Ovary (tissue), 9 donors: ENCODE results near the gene DLG1. TPM values are rescaled to one million over a fixed set of nuclear protein-coding genes. Genes with fewer than 3 reads are reported as not detected.

ENCODE experiments used
- DNase-seq, 5 donors: peaks; one replicate each; pipeline ENCODE4 v3.0.0-alpha.2; 2019 to 2020
- H3K27ac ChIP-seq, 2 donors: fragments of 200-600 bp; one replicate each; pipeline versions ENCODE4 v1.5.1 to v1.8.0; 2019 to 2022
- H3K27me3 ChIP-seq: fragments of 200-600 bp; one replicate; pipeline ENCODE4 v1.8.0; 2022
- H3K36me3 ChIP-seq: fragments of 200-600 bp; sonication (generic); one replicate; pipeline ENCODE4 v1.5.1; 2019
- H3K4me1 ChIP-seq: one replicate; pipeline ENCODE4 v1.8.1; 2013; ENCODE audit warnings: mild to moderate bottlenecking, moderate library complexity; ENCODE audit not compliant: insufficient read depth
- H3K4me3 ChIP-seq: fragments of 200-600 bp; sonication (generic); one replicate; pipeline ENCODE4 v1.5.1; 2017
- H3K9me3 ChIP-seq, 2 donors: fragments of 200-600 bp in 1 of 2; sonication (generic) in 1 of 2; one replicate each; pipeline versions ENCODE4 v1.5.1 to v1.8.1; 2013 to 2019; ENCODE audit warnings: mild to moderate bottlenecking in 1 of 2, moderate library complexity in 1 of 2
- EP300 ChIP-seq: sonication (generic); formaldehyde crosslinking; IDR thresholded peaks from one replicate; pipeline ENCODE4 v1.6.1; 2017; ENCODE audit warnings: antibody characterized with exemption
- POLR2A ChIP-seq: fragments of 450-650 bp; IDR thresholded peaks from one replicate; pipeline ENCODE4 v1.6.1; 2017; ENCODE audit warnings: antibody characterized with exemption, mild to moderate bottlenecking, moderate library complexity
- WGBS, 3 donors: extraction: QIAGEN DNeasy Blood & Tissue Kit in 1 of 3; methylation state at CpG; one replicate each; pipeline versions ENCODE4 v1.1.5 to v1.1.7; 2013 to 2017; 5-methylcytosine and 5-hydroxymethylcytosine counted together
- intact Hi-C, 4 donors: fragments of 100-400 bp; cut with DNase I; formaldehyde crosslinking; loops; one replicate each; pipeline versions ENCODE4 v1.11.0 to v1.15.1; 2022 to 2023
- polyA plus RNA-seq, 2 donors: library from polyadenylated mRNA; stranded (reverse); fragments of 200-250 nt in 1 of 2; fragments of 350-450 nt in 1 of 2; fragmentation: Illumina TruSeq in 1 of 2; extraction: RNeasy Lipid Tissue Mini Kit (QIAGEN cat#74804) in 1 of 2; gene quantifications; one replicate each; pipeline ENCODE4 v1.2.3, GENCODE V29; 2013 to 2014
- total RNA-seq, 7 donors: library from RNA; depleted of rRNA in 2 of 7; stranded (reverse); fragments of >200 nt in 2 of 7; fragmentation: NEBNext Ultra II Directional in 3 of 7; extraction: Animal tissue kit (Norgen Biotek cat#: 25700) in 3 of 7; gene quantifications; one replicate each; pipeline versions ENCODE4 v1.1.0 to v1.2.4, GENCODE V29; 2016 to 2023
- TF ChIP-seq, protein P1 (sequence below), 3 donors: fragments of 450-650 bp in 2 of 3; fragments of 200-600 bp in 1 of 3; IDR thresholded peaks; one replicate each; pipeline versions ENCODE4 v1.5.1 to v1.8.0; 2016 to 2022; ENCODE audit warnings: antibody characterized with exemption in 3 of 3, mild to moderate bottlenecking in 1 of 3
- donor health status: DM: no; HTN: no; CAD: no; lungs with moderate emphysema.
- donor health status: DM: no; HTN: no; CAD: no.
- donor health status: Bipolar disorder and iron deficiency.
- donor health status: DM: yes; HTN: yes; CAD: no.
- donor health status: DM: no; HTN: no; CAD: no.
- donor health status: DM: yes; HTN: yes; CAD: no.

DLG1 gene
- total and polyA plus RNA-seq, 9 donors: 20.5 to 99.1 (median 62.5) TPM

DNA sequence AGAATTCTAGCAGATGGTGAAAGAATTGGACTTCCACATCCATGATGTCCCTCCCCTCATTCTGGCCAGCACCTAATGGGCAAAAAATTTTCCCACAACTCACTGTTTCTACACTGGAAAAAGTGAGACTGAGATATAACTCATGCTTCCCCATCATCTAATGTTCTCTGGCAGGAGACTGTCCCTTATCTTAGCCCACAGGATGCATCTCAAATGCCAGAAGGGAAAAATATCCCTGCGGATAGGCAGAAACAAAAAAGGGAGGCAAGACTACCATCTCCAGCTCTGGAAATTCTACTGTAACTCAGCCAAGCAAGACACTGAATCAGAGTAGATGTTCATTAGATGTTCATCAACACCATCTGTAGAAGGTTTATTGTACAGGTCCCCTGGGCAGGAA, 58.6 kb downstream of the DLG1 start:
- Histone ChIP-seq H3K27ac (no peak overlapping the region), H3K36me3 (no peaks in the 10 kb centered on the region), H3K27me3 (no peaks in the 10 kb centered on the region), H3K9me3 (no peaks in the 10 kb centered on the region), H3K4me3 (no peak overlapping the region), H3K4me1 (no peaks in the 10 kb centered on the region)
- no peak for DNase-seq
- 87 to 100% (median 91%) methylated on average over 1 of the region's 1 CpG for WGBS, 3 donors
- TF ChIP-seq, protein P1, sequence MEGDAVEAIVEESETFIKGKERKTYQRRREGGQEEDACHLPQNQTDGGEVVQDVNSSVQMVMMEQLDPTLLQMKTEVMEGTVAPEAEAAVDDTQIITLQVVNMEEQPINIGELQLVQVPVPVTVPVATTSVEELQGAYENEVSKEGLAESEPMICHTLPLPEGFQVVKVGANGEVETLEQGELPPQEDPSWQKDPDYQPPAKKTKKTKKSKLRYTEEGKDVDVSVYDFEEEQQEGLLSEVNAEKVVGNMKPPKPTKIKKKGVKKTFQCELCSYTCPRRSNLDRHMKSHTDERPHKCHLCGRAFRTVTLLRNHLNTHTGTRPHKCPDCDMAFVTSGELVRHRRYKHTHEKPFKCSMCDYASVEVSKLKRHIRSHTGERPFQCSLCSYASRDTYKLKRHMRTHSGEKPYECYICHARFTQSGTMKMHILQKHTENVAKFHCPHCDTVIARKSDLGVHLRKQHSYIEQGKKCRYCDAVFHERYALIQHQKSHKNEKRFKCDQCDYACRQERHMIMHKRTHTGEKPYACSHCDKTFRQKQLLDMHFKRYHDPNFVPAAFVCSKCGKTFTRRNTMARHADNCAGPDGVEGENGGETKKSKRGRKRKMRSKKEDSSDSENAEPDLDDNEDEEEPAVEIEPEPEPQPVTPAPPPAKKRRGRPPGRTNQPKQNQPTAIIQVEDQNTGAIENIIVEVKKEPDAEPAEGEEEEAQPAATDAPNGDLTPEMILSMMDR (IDR thresholded peaks at IDR 0.05): no peak
- TF ChIP-seq POLR2A (no peak), EP300 (no peak)
- intact Hi-C loops: no loop called here

DNA sequence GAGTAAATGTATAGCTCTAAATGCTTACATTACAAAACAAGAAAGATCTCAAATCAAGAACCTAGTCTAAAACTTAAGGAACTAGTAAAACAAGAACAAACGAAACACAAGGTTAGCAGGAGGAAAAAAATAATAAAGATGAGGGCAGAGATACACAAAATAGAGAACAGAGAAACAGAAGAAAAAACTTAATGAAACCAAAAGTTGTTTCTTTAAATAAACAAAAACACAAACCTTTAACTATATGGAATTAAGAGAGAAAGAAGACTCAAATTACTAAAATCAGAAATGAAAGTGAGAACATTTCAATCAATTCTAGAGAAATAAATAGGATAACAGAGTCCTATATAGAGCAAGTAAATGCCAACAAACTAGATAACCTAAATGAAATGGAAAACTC, 59.6 kb downstream of the DLG1 start:
- no peaks in the 10 kb centered on the region for H3K4me1 ChIP-seq
- no peaks in the 10 kb centered on the region for H3K36me3 ChIP-seq
- no peak overlapping the region for H3K27ac ChIP-seq
- H3K9me3 ChIP-seq: no peaks in the 10 kb centered on the region
- intact Hi-C loops: no loop called here
- no peaks in the 10 kb centered on the region for H3K27me3 ChIP-seq
- WGBS, 3 donors: 82 to 87% (median 85%) methylated on average over 1 of the region's 1 CpG
- no peak overlapping the region for H3K4me3 ChIP-seq
- TF ChIP-seq EP300 (no peak), POLR2A (no peak)
- TF ChIP-seq, protein P1 (IDR thresholded peaks at IDR 0.05): no peak
- DNase-seq: no peak

- WGBS, 3 donors: 91 to 93% (median 93%) methylated on average over 4 of the region's 4 CpGs
- DNase-seq: no peak
- no peaks in the 10 kb centered on the region for H3K4me1 ChIP-seq
- no peaks in the 10 kb centered on the region for H3K36me3 ChIP-seq
- no peak for TF ChIP-seq POLR2A
- TF ChIP-seq EP300: no peak
- TF ChIP-seq, protein P1 (IDR thresholded peaks at IDR 0.05): no peak
- H3K27me3 ChIP-seq: no peaks in the 10 kb centered on the region
- no peaks in the 10 kb centered on the region for H3K9me3 ChIP-seq
- no peak overlapping the region for H3K27ac ChIP-seq
- H3K4me3 ChIP-seq: no peak overlapping the region
- intact Hi-C loops: no loop called here
Observed at GRCh38 chr3:197237897-197238296, 60.5 kb downstream of the DLG1 start.

GRCh38 chr3:197236362-197236761, 62.0 kb downstream of the DLG1 start:
- no peak overlapping the region for H3K4me3 ChIP-seq
- no peak for DNase-seq
- H3K4me1 ChIP-seq: no peaks in the 10 kb centered on the region
- intact Hi-C loops: no loop called here
- WGBS, 3 donors: 95 to 98% (median 97%) methylated on average over 4 of the region's 4 CpGs
- H3K9me3 ChIP-seq: no peaks in the 10 kb centered on the region
- H3K36me3 ChIP-seq: no peaks in the 10 kb centered on the region
- no peaks in the 10 kb centered on the region for H3K27me3 ChIP-seq
- TF ChIP-seq, protein P1 (IDR thresholded peaks at IDR 0.05): no peak
- no peak for TF ChIP-seq POLR2A
- no peak for TF ChIP-seq EP300
- no peak overlapping the region for H3K27ac ChIP-seq
